Measurements from ENCODE around the gene SLAMF6.

- TF ChIP-seq CTCF (IDR thresholded peaks at IDR 0.05) (no peak), POLR2A (IDR thresholded peaks at IDR 0.05) (no peak)
Observed at GRCh38 chr1:160560045-160560705, 37.1 kb upstream of the SLAMF6 start.
